ENCODE results near the gene MRM2. TPM values are rescaled to one million over a fixed set of nuclear protein-coding genes. Genes with fewer than 3 reads are reported as not detected.

The MRM2 gene
- polyA plus RNA-seq, 3 donors, result 9.2 to 21.8 (median 15.7) TPM

DNA sequence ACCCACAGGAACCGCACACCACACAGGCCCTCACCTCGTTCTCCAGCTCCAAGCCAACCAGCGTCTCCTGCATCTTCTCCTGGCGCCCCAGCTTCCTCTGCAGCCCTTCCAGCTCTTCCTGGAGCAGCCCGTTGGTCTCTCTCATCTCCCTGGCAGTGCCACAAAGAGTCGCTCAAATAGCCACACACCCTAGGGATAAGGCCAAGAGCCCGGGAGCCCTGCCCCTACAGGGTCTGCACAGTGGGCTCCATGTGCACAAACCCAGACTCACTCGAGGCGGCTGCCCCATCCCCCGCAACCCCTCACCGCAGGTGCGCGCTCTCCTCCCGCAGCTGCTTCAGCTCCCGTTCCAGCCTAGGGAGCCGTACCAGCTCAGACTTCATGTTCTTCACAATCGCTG, 26.2 kb downstream of the MRM2 start:
- H3K27ac ChIP-seq (ENCODE audit: low read depth, low read length), result no peak overlapping the region
- WGBS, 3 donors, result 92 to 93% (median 92%) methylated on average over 16 to 17 of the region's 17 CpGs

DNA sequence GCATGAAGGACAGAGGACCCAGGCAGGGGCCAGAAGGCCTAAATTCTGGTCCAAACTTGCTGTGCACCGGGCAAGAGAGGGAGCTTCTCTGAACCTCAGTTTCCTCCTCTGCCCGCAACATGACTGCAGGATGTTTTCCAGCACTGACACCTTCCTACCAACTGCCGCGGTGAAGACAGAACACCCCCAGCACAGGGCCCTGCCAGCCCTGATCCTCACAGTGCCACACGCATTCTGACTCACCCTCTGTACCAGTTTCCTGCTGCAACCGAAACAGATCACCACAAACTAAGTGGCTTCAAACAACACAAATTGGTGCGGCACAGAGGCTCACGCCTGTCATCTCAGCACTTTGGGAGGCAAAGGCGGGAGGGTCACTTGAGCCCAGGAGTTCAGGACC, 27.4 kb downstream of the MRM2 start:
- WGBS, 3 donors, result 74 to 91% (median 79%) methylated on average over 9 of the region's 9 CpGs
- H3K27ac ChIP-seq (ENCODE audit: low read depth, low read length), result no peak overlapping the region

DNA sequence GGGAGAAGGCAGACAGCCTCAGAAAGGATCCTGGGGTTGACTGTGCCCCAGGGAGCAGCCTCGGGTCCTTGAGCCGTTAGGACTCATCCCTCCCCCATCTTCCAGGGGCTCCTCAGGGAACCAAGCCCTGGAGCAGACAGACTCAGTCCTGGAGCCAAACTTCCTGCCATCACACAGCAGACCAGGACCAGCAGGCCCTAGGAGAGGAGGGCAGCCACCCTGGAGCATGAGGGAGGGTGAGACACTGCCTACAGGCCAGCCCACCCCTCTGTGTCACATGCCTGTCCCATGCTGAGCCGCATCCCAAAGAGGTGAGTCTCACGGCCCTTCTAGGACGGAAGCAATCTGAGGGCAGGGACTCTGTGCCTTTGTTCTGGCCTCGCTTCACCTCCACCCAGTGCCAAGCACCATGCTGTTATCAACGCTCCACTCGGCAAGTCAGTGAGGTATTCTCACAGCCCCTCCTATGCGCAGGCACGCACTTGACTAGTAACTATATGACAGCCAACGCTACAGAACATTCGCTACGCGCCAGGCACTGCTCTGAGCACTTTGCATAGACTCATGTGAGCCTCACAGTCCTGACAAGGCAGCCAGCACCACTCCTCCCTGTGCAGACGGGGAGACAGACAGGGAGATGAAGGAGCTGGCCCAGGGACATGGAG, 28.3 kb downstream of the MRM2 start:
- H3K27ac ChIP-seq (ENCODE audit: low read depth, low read length), result no peak overlapping the region
- WGBS, 3 donors, result 91 to 97% (median 93%) methylated on average over 15 of the region's 15 CpGs

DNA sequence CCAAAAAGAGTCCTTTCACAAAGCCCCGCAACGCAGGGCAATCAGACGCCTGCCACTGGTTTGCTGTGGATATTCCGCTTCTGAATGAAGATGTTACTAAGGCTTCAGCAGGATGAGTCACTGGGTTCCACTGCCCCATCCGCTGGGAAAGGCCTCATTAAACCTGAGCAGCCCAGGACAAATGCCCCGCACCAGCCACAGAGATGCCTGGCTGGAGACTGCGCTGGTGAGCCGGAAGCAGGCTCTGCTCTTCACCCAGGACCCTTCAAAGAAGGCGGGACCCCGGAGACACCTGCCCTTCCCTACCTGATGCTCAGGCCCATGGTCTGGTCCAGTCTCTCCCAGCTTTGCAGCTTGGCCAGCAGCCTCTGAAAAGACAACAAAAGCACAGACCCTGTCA, 29.1 kb downstream of the MRM2 start:
- WGBS, 3 donors, result 95 to 98% (median 98%) methylated on average over 10 of the region's 10 CpGs
- H3K27ac ChIP-seq (ENCODE audit: low read depth, low read length), result no peak overlapping the region

DNA sequence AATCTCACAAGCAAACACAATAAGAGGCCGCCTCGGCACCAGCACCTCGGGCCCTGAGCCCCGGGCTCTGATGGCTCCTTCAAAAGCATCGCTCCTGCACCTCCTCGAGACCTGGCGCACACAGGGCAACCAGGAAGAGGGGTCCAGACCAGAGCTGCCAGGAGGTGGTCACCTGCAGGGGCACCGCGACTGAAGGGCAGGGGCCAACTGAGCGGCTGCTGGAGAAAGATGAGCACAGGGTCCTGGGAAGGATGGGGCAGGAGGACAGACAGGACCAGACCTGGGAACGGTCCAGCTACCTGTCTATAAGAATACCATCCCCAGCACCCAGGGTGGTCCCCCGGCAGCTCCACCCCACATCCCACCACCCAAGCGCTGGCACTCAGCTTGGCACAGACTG, 30.1 kb downstream of the MRM2 start:
- no peak overlapping the region for H3K27ac ChIP-seq (ENCODE audit: low read depth, low read length)
- 96% methylated on average over 13 of the region's 13 CpGs for WGBS, 3 donors

DNA sequence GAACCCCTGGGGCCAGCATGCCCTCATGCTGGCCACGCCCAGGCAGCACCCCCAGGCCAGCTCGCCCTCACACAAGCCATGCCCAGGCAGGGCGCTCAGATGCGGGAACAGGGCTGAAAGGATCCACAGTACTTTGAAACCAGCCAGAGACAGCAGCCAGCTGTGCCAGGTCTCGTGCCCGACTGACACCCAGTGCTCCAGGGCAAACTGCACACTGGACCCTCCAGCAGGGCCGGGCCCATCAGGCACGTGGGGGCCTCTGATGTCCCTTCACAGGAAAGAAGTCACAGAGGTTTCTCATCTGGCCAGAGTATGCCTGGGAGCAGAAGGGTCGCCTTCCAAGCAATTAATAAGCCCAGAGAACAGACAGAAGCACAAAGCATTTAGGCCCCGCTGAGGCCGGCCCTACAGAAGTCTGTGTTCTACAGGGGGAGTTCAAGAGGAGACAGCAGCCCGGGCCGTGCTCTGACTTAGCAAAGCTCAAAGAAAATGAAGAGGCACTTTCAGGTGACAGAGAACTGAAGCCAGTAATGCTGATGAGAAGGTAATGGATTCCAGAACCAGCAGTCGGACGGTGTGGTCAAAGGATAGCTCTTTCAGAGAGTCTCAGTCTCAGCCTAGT, 30.6 kb downstream of the MRM2 start:
- 86 to 93% (median 91%) methylated on average over 15 of the region's 15 CpGs for WGBS, 3 donors
- no peak overlapping the region for H3K27ac ChIP-seq (ENCODE audit: low read depth, low read length)

DNA sequence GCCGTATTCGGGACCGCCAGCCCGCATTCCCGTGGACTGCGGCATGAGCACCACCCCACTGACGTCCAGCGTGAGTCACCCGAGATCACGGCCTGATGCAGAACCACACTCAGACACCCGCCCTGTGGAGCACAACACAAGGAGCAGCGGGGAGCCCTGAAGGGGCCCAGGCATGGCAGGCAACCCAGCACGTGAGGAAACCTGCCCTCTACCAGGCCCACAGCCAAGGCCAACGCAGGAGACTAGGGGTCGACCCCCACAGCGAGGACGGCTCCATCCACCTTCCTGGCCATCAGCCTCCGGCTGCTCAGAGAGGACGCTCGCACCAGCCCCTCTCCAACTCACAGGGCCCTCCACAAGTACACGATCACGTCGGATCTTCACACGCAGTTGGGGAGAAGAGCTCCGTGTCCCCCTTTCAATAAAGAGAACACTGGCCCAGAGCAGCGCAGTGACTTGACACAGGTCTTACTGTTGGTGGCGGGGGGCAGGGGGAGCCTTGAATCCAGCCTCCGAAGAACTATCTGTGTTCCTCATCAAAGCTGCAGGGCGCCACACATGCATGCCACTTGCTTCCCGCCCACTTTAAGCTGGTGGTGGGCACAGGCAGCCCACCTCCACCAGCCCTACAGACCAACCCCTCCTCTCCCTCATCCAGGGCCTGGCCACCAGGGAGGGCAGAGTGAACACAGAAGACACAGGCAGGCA, 31.3 kb downstream of the MRM2 start:
- WGBS, 3 donors, result 91 to 97% (median 95%) methylated on average over 30 of the region's 30 CpGs
- no peak overlapping the region for H3K27ac ChIP-seq (ENCODE audit: low read depth, low read length)

DNA sequence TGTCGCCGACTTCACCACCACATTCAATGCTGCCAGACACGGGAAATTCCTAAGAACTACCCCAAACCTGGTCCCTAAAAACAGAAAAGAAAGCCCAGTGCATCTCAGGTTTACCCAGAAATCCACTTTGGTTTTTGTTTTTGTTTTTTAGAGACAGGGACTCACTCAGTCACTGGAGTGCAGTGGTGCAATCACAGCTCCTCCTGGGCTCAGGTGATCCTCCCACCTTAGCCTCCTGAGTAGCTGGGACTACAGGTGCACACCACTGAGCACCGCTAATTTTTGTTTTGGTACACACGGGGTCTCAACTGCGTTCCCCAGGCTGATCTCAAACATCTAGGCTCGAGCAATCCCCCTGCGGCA, 32.1 kb downstream of the MRM2 start:
- no peak overlapping the region for H3K27ac ChIP-seq (ENCODE audit: low read depth, low read length)
- 77 to 91% (median 88%) methylated on average over 8 of the region's 8 CpGs for WGBS, 3 donors

DNA sequence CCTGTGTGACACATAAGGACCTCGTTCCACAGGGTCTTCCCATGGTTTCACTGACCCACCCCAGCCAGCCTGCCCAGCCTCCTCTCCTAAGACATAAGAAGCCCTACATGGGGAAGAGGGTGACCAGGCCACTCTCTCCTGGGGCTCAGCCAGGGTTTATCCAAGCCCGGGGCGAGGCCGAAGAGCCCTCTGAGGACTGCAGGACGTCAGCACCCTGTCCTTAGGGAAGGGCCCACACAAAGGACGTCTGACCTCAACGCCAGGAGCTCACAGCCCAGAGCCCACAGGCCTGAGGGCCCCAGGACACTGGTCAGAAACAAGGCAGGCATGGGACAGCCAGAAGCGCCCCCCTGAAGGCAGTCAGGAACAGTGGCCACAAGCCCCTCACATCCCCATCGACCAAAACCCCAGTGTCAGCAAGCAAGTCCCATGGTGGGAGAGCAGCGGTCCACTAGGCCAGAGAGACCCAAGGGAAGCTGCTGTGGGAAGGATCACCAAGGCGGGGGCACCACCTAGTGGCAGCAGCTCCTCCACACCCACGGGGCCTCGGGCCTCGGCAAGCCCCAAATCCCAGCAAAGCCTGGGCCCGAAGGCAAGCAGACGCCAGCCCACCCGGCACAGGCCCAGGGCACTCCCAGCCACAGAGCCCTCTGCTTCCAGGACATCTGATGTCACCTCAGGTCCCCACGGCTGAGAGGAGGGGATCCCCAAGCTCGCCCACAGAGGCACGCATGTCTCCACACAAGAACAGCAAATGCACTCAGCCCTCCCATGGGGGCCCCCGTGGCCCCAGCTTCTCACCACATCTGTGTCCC, 32.7 kb downstream of the MRM2 start:
- no peak overlapping the region for H3K27ac ChIP-seq (ENCODE audit: low read depth, low read length)
- 57 to 65% (median 64%) methylated on average over 18 to 21 of the region's 21 CpGs for WGBS, 3 donors

DNA sequence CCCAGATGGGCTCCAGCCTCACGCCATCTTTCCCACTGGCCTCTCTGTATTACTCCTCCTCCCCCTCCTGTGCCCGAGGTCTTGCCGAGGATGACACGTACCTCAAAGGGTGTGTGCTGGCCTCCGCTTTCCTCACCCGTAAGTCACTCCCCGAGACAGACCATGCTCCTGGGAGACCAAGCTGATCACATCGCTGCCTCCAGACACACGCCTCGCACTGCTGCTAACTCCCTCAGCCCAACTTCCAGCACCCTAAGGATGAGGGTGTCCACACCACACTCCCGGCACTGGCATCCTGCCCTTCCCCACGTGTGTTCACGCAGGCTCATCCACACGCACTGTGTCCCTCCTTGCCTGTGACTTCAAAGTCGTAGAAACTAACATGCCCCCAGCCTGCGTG, 33.3 kb downstream of the MRM2 start:
- 91 to 92% (median 91%) methylated on average over 16 of the region's 16 CpGs for WGBS, 3 donors

DNA sequence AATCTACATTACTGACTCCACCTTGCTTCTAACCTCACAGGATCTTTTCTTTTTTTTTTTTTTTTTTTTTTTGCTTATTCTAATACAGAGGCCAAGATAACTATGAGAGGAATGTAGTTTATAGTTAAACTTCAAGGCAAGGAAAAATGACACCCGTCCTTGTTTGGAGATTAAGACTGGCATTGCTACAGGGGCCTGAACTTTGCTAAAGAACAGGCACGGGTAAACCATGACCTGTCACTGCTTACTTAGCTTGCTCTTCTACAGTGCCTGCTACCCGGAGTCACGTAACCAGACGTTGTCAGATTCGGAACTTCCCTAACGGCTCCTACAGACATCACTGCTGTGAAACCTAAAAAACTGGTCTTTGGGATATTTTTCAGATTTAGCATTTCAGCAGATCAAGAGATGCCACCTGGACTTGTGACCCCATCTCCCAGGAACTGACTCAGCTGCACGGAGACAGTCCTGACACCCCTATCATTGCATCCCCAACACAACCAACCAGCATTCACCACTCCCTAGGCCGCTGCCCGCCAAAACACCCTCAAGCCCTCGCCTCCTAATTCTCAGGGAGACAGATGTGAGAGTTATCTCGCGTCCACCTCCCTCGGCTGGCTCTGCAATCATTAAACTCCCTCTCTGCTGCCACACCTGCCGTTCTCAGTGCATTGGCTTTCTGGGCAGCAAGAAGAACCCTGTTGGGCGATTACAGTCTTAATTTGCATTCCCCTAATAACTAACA, 36.8 kb downstream of the MRM2 start:
- 87 to 91% (median 89%) methylated on average over 16 of the region's 16 CpGs for WGBS, 3 donors
- no peak overlapping the region for H3K27ac ChIP-seq (ENCODE audit: low read depth, low read length)

More for the DNA sequence above, 33.3 kb downstream of the MRM2 start:
- no peak overlapping the region for H3K27ac ChIP-seq (ENCODE audit: low read depth, low read length)

DNA sequence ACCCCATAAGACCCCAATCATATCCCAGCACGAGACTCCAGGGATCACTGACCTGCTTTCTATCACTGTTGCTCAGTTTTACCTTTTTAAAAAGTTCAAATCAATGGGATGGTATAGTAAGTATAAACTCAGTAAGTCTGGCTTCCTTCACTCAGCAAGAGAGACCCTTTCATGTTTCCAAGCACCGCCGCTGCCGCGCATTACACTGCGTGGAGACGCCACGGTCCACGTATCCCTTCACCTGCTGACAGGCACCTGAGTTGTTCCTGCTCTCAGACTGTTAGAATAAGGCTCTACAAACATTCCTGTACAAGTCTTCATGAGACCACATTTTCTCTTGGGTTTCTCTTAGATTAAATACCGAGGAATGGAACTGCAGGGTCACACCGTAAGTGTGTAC, 37.6 kb downstream of the MRM2 start:
- WGBS, 3 donors, result 92 to 97% (median 96%) methylated on average over 11 of the region's 11 CpGs
- no peak overlapping the region for H3K27ac ChIP-seq (ENCODE audit: low read depth, low read length)

DNA sequence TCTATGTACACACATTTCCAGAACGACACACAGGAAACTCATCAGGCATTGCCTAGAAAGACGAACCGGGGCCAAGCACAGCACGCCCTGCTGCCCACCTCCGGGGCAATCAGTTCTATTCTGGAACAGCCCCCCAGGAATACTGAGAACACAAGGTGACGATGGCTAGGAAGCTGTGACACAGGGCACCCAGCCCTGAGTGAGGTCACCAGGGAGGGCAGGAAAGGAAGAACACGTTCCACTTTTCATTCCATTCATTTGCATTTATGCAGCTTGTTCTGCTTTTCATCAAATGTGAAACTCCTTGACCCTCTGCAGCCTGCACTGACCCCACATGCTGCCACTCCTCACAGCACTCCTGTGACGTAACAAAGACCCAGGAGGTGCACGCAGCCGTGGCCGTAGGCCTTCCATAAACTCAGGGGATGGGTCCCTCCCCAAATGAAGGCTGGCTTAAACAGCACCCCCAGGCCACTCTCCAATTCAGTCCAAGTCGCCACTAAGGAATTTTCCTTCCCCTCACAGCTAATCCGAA, 38.2 kb downstream of the MRM2 start:
- no peak overlapping the region for H3K27ac ChIP-seq (ENCODE audit: low read depth, low read length)
- 55 to 79% (median 64%) methylated on average over 13 of the region's 13 CpGs for WGBS, 3 donors

DNA sequence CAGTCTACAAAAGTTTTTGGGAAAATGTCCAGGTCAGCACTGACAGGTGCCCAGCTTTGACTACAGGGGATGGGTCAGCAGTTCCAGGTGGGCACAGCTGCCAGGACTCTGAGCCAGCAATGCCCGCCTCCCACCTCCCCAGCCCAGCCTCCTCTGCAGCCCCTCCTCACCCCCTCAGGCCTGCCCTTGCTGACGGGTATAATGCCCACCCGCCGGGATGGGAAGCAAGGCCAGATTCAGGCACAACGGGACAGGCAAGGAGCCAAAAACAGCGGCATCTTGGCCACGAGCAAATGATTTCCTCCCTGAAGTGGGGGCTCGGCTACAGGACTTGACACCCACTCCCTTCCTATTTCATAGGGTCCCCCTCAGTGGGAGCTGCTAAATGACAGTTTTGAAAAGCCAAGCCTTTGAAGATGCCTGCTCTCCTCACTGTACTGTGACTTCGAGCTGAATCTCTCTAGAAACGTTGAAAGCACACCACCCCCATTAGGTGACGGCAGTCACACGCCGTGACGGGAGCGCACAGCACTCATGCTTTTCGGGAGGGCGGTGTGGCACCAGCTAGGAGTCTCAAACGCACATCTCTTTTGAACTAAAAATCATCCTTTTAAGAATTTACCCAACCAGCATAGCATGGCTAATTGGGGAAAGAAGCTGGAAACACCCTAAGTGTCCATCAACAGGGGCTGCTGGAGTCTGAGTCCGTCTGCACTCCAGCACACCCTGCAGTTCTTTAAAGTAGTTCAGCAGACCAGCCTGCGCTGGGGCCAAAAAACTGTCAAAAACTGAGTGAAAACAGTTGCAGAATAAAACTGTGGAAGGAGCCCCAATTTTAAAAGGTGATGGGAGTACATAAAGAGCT, 38.9 kb downstream of the MRM2 start:
- 81 to 86% (median 82%) methylated on average over 20 of the region's 20 CpGs for WGBS, 3 donors
- no peak overlapping the region for H3K27ac ChIP-seq (ENCODE audit: low read depth, low read length)

DNA sequence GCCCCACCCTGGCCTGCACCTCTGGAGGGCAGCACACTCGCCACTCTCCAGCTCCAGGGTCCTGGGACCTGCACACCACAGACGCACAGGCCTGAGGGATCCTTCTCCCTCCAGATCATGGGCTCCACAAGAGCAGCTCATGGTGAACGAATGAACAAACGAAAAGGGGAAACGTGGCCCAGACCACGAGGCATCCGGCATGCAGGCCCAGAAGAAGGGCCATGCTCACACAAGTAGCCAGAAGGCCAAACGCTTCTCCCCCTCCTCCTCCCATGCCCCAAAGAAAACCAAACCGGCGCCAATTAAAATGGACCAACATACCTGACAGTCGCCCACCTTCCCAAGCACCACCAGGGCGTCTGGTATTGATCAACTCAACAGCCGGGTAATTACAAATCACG, 39.6 kb downstream of the MRM2 start:
- no peak overlapping the region for H3K27ac ChIP-seq (ENCODE audit: low read depth, low read length)
- 83 to 89% (median 87%) methylated on average over 14 of the region's 14 CpGs for WGBS, 3 donors

DNA sequence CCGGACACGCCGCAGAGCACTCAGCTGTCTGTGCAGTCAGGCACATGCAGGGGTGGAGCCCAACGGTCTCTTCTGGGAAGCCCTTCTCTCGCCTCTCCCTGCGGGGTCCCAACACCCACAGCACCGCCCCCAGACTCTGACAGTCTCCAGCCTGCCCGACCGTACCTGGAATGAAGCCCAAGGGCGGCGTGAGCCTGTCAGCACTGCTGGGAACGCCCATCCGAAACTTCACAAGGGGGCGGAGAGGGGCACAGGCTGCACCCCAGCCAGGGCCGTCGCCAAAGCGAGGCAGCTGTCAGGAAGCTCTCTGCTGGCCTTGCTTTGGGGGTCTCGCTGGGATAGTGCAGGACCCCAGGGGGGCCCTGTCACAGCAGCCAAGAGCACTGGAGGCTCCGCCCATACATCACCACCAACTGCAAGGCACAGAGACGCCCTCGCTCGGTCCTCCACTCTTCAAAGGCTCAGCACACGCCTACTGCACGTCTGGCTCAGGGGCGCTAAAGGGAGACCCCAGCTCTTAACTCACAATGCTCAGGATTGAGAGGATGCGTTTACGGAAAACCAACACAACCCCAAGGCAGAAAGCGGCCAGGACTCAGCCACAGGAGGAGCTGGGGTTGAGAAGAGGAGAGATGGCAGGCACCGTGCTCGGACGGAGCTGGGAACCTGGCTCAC, 40.2 kb downstream of the MRM2 start:
- 75 to 84% (median 76%) methylated on average over 30 to 31 of the region's 31 CpGs for WGBS, 3 donors
- H3K27ac ChIP-seq (ENCODE audit: low read depth, low read length), result no peak overlapping the region

DNA sequence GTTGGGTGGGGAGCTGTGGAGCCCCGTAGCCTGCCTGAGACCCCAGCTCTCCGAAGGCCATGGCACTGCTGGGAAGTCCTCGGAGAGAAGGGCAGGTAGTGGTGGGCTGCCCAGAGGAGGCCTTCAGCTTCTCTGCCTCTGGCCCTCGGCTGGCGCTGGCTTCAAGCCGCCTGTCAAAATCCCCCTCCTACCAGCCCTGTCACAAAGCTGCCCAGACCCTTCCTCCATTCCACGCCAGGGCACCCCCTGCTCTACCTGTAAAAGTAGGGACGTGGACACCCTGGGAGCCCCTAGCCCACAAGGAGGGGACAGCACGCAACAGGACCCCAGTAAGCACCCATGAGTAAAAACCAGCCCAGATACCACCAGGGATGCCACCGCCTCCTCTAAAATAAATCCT, 40.9 kb downstream of the MRM2 start:
- 96 to 97% (median 96%) methylated on average over 10 of the region's 10 CpGs for WGBS, 3 donors
- H3K27ac ChIP-seq (ENCODE audit: low read depth, low read length), result no peak overlapping the region

Measured in adipose tissue (tissue), 3 donors.